ENCODE data around the gene SPOCK1. TPM values are rescaled to one million over a fixed set of nuclear protein-coding genes. Genes with fewer than 3 reads are reported as not detected.

SPOCK1 gene
- total RNA-seq, 2 experiments from 2014 or later, result not detected

DNA sequence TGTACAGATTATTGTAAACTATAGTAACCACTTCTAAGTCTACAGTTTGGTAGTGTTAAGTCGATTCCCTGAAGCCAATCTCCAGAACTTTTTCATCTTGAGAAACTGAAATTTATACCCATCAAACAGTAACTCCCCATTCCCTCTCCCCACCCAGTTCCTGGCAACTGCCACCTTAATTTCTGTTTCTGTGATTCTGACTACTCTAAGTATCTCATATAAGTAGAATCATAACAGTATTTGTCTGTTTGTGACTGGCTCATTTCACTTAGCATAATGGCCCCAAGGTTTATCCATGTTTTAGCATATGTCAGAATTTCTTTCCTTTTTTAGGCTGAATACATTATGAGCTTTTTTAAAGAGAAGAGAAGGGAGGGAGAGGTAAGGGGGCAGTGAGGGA is 61.4 kb downstream of the SPOCK1 start:
- CTCF ChIA-PET, result no interaction called here
- Mint-ChIP-seq H3K27me3 (peaks cover 5% of the 10 kb centered on the region), H3K36me3 (ENCODE audit: low read depth) (no peaks in the 10 kb centered on the region), H3K27ac (no peak overlapping the region), H3K4me1 (ENCODE audit: low read depth) (no peaks in the 10 kb centered on the region), H3K4me3 (no peak overlapping the region), H3K9me3 (no peaks in the 10 kb centered on the region)
- POLR2A ChIA-PET, result no interaction called here
- intact Hi-C loops (cut with micrococcal nuclease), result no loop called here
- no peak for DNase-seq
- ATAC-seq, result no peak
- TF ChIP-seq, protein P1, sequence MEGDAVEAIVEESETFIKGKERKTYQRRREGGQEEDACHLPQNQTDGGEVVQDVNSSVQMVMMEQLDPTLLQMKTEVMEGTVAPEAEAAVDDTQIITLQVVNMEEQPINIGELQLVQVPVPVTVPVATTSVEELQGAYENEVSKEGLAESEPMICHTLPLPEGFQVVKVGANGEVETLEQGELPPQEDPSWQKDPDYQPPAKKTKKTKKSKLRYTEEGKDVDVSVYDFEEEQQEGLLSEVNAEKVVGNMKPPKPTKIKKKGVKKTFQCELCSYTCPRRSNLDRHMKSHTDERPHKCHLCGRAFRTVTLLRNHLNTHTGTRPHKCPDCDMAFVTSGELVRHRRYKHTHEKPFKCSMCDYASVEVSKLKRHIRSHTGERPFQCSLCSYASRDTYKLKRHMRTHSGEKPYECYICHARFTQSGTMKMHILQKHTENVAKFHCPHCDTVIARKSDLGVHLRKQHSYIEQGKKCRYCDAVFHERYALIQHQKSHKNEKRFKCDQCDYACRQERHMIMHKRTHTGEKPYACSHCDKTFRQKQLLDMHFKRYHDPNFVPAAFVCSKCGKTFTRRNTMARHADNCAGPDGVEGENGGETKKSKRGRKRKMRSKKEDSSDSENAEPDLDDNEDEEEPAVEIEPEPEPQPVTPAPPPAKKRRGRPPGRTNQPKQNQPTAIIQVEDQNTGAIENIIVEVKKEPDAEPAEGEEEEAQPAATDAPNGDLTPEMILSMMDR (IDR thresholded peaks at IDR 0.05), result no peak

DNA sequence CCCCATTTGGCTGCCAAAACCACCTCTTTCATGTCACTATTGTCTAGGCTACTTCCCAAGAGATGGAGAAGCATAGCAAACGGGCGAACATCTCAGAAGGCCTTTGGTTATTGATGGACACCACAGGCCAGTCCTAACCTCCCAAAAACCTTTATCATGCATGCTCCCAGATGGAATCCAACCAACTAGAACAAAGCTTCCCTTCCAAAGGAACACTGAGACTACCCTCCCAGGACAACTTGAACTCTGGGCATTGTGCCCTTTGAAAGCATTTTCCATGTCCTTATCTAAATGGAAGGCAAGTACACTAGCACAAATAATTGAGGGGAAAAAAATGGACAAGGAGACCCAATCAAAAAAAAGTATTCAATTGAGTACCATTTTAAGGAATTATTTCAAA is 65.6 kb downstream of the SPOCK1 start:
- ChIA-PET POLR2A (no interaction called here), CTCF (no interaction called here)
- intact Hi-C loops (cut with micrococcal nuclease), result no loop called here
- DNase-seq (no peak), ATAC-seq (no peak)
- no peaks in the 10 kb centered on the region for H3K4me1 Mint-ChIP-seq (ENCODE audit: low read depth)
- H3K27me3 Mint-ChIP-seq, result peaks cover 5% of the 10 kb centered on the region
- no peak overlapping the region for H3K27ac Mint-ChIP-seq
- no peaks in the 10 kb centered on the region for H3K9me3 Mint-ChIP-seq
- no peak overlapping the region for H3K4me3 Mint-ChIP-seq
- TF ChIP-seq, protein P1 (IDR thresholded peaks at IDR 0.05), result no peak
- no peaks in the 10 kb centered on the region for H3K36me3 Mint-ChIP-seq (ENCODE audit: low read depth)

DNA sequence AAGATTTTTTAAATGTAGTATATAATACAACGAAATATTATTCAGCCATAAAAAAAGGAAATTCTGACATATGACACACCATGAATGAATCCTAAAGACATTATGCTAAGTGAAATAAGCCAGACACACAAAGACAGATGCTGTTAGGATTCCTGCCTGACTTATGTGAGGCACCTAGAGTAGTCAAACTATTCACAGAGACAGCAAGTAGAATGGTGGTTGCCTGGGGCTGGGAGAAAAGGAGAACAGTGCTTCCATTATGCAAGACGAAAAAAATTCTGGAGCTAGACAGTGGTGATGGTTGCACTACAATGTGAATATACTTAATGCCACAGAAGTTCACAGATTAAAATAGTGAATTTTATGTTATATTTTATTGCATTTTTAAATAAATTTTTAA is 66.8 kb downstream of the SPOCK1 start:
- no peak overlapping the region for H3K27ac Mint-ChIP-seq
- ChIA-PET CTCF (no interaction called here), POLR2A (no interaction called here)
- intact Hi-C loops (cut with micrococcal nuclease), result no loop called here
- no peak for DNase-seq
- no peaks in the 10 kb centered on the region for H3K36me3 Mint-ChIP-seq (ENCODE audit: low read depth)
- no peaks in the 10 kb centered on the region for H3K9me3 Mint-ChIP-seq
- H3K4me1 Mint-ChIP-seq (ENCODE audit: low read depth), result no peaks in the 10 kb centered on the region
- no peak overlapping the region for H3K4me3 Mint-ChIP-seq
- peaks cover 5% of the 10 kb centered on the region for H3K27me3 Mint-ChIP-seq
- no peak for ATAC-seq
- TF ChIP-seq, protein P1 (IDR thresholded peaks at IDR 0.05), result no peak

DNA sequence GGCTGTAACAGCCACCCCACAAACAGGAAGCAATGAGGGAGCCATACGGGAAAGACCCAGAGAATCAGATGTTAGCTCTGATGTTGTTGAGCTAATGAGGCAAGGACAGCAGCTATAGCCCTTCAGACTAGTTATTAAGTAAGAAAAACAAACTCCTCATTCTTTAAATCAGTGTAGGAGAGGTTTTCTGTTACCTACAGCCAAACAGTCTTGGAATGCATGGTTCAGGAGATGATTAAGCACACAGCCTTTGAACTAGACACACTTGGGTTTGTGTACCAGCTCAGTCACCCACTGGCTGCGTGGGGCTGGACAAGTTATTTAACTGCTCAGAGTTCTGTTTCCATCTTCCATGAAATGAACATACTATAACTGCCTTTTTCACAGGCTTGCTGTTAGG is 68.1 kb downstream of the SPOCK1 start:
- Mint-ChIP-seq H3K27me3 (peaks cover 4% of the 10 kb centered on the region), H3K4me1 (ENCODE audit: low read depth) (no peaks in the 10 kb centered on the region), H3K27ac (no peak overlapping the region), H3K36me3 (ENCODE audit: low read depth) (no peaks in the 10 kb centered on the region), H3K4me3 (no peak overlapping the region), H3K9me3 (no peaks in the 10 kb centered on the region)
- ATAC-seq (no peak), DNase-seq (no peak)
- intact Hi-C loops (cut with micrococcal nuclease), result no loop called here
- CTCF ChIA-PET, result no interaction called here
- POLR2A ChIA-PET, result no interaction called here
- TF ChIP-seq, protein P1 (IDR thresholded peaks at IDR 0.05), result no peak

DNA sequence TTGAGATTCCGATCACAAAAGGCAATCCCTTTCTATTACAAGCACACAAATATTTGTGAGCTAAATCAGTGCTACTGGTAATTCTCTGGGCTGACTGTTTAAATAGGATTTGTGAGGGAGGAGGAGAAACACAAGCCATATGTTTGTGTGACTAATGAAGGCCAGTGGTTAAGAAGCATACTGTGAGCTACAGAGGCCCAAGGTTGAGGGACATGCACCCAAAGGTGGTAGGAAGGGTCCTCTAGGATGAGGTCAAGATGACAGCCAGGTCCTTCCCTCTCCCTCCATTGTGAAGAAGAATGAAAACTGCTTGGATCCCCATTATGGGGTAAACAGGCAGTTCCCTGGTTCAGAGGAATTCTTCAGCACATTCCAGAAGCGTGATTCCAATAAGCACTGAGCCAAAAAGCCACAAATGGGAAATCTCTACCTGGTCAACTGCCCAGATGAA is 83.9 kb downstream of the SPOCK1 start:
- Mint-ChIP-seq H3K4me1 (ENCODE audit: low read depth) (no peaks in the 10 kb centered on the region), H3K27me3 (no peaks in the 10 kb centered on the region), H3K36me3 (ENCODE audit: low read depth) (no peaks in the 10 kb centered on the region), H3K27ac (no peak overlapping the region), H3K4me3 (no peak overlapping the region), H3K9me3 (peaks cover 10% of the 10 kb centered on the region)
- ChIA-PET CTCF (interaction anchor here (0.6 kb wide), 1 partner anchor 36 kb away, joined by 3 read pairs; no protein-coding TSS in a partner anchor), POLR2A (interaction anchor here (0.6 kb wide), 1 partner anchor 69 kb away, joined by 3 read pairs; no protein-coding TSS in a partner anchor)
- TF ChIP-seq, protein P1 (IDR thresholded peaks at IDR 0.05), result no peak
- DNase-seq, result no peak
- intact Hi-C loops (cut with micrococcal nuclease), result no loop called here
- ATAC-seq, result no peak
